Measurements from ENCODE around the gene MAEA. TPM values are rescaled to one million over a fixed set of nuclear protein-coding genes. Genes with fewer than 3 reads are reported as not detected.
A peak's percentile ranks its signal among the peaks of the same experiment; 100 is the strongest.

MAEA gene
- total RNA-seq, 1 donor from 2014 or later = 56.3 TPM

DNA sequence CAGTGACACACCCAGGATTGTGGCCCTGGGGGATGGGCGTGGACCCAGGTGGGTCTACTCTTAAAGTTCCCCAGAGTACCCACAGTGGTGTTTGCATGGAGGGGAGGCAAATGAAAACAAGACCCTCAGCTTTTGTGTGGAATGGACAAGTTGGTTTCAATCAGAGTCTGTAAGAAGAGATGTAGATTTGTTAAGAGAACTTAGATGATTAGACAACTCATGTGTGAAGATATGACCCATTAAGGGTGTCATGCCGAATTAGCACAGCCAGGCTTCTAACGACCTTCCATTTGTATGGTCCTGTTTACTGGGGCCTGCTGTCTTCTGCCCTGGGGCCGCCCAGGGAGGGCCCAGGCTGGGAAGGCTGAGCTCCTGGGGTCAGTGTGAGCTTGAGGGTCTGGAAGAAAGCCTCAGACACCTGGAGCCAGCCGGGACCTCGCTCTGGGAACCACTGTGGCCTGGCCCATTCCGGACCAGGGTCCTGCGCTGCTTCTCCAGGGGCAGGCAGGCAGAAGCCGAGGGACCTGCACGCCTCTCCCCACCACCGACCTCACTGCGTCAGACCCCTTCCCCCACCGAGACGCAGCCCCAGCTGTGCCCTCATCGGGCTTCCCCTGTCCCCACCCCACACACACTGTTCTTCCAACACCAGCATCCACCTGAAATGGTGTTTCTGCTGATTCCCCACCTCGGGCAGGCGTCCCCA, 77.7 kb downstream of the MAEA start:
- peak; percentile 87 for DNase-seq (ENCODE audit: low spot score)
- Mint-ChIP-seq H3K4me1 (ENCODE audit: low read depth) (no peaks in the 10 kb centered on the region), H3K4me3 (ENCODE audit: unreplicated experiment) (no peak overlapping the region), H3K27me3 (ENCODE audit: low read depth) (no peaks in the 10 kb centered on the region), H3K36me3 (ENCODE audit: low read depth) (peaks cover 12% of the 10 kb centered on the region), H3K27ac (ENCODE audit: unreplicated experiment) (no peak overlapping the region), H3K9me3 (ENCODE audit: low read depth) (no peaks in the 10 kb centered on the region)
- TF ChIP-seq, protein P1, sequence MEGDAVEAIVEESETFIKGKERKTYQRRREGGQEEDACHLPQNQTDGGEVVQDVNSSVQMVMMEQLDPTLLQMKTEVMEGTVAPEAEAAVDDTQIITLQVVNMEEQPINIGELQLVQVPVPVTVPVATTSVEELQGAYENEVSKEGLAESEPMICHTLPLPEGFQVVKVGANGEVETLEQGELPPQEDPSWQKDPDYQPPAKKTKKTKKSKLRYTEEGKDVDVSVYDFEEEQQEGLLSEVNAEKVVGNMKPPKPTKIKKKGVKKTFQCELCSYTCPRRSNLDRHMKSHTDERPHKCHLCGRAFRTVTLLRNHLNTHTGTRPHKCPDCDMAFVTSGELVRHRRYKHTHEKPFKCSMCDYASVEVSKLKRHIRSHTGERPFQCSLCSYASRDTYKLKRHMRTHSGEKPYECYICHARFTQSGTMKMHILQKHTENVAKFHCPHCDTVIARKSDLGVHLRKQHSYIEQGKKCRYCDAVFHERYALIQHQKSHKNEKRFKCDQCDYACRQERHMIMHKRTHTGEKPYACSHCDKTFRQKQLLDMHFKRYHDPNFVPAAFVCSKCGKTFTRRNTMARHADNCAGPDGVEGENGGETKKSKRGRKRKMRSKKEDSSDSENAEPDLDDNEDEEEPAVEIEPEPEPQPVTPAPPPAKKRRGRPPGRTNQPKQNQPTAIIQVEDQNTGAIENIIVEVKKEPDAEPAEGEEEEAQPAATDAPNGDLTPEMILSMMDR (IDR thresholded peaks at IDR 0.05) = no peak

DNA sequence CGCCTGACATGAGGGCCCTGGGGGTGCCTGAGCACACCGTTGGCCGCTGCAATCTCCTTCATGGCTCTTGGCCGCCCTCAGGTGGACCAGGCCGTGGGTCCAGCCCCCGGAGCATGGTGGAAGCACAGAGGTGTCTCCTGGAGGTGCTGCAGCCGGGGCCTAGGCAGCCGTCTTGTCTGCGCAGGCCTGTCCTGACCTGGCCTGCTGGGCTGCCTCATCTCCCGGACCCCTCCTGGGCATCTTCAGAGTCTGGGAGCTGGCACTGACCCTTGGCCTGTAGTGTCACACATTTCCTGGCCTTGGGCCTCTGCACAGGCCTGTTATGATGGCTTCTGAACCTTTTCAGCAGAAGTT, 78.2 kb downstream of the MAEA start:
- TF ChIP-seq, protein P1 (IDR thresholded peaks at IDR 0.05) = no peak
- H3K27ac Mint-ChIP-seq (ENCODE audit: unreplicated experiment) = no peak overlapping the region
- no peaks in the 10 kb centered on the region for H3K4me1 Mint-ChIP-seq (ENCODE audit: low read depth)
- no peaks in the 10 kb centered on the region for H3K9me3 Mint-ChIP-seq (ENCODE audit: low read depth)
- H3K4me3 Mint-ChIP-seq (ENCODE audit: unreplicated experiment) = no peak overlapping the region
- DNase-seq (ENCODE audit: low spot score) = no peak
- H3K36me3 Mint-ChIP-seq (ENCODE audit: low read depth) = peaks cover 15% of the 10 kb centered on the region
- H3K27me3 Mint-ChIP-seq (ENCODE audit: low read depth) = no peaks in the 10 kb centered on the region

DNA sequence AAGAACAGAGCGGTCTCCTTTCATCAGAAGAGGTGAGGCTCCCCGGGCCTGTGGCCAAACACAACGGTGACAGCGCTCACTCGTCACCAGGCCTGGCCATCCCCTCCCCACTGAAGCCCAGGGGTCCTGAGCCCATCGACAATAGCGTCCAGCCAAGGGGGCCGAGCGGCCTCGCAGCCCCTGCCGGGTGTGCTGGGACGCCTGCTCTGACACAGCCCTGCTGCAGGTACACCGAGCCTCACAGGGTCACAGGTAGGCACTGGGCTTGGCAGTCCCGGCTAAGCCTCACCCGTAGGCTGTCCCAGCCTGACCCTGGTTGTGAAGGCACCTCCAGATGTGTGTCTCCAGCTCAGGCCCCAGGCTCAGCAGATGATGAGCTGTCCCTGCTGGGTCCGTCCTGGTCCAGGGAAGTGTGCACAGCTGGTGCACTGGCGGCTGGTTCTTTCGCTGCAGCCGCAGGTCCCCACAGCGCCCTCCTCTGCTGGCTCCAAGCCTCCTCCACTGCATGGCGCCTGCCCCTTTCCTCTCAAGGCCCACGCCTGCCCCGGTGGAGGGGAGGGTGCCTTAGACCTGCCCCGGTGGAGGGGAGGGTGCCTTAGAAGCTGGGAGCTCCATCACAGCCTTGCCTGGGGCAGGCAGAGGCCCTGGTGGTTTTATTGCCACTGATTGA, 78.9 kb downstream of the MAEA start:
- Mint-ChIP-seq H3K36me3 (ENCODE audit: low read depth) (peaks cover 20% of the 10 kb centered on the region), H3K27ac (ENCODE audit: unreplicated experiment) (no peak overlapping the region), H3K4me3 (ENCODE audit: unreplicated experiment) (no peak overlapping the region), H3K4me1 (ENCODE audit: low read depth) (no peaks in the 10 kb centered on the region), H3K27me3 (ENCODE audit: low read depth) (no peaks in the 10 kb centered on the region), H3K9me3 (ENCODE audit: low read depth) (no peaks in the 10 kb centered on the region)
- peak; percentile 84 for DNase-seq (ENCODE audit: low spot score)
- TF ChIP-seq, protein P1 (IDR thresholded peaks at IDR 0.05) = no peak

DNA sequence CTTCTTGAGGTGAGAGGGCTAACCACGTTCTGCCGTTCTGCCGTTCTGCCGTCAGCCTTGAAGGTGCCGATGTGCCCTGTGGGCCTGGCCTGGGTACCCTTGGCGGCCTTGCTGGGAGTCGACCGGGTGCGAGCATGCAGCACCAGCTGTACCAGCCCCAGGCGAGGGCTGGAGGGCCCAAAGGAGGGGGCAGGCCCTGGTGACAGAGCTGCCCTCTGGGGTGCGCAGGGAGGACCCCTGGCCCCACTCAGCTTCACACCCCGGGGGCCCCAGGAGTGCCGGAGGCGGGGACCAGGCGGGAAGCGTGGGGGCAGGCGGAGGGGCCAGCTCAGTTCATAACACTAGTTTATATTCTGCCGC, 79.4 kb downstream of the MAEA start:
- Mint-ChIP-seq H3K27me3 (ENCODE audit: low read depth) (no peaks in the 10 kb centered on the region), H3K4me3 (ENCODE audit: unreplicated experiment) (no peak overlapping the region), H3K27ac (ENCODE audit: unreplicated experiment) (no peak overlapping the region), H3K9me3 (ENCODE audit: low read depth) (no peaks in the 10 kb centered on the region), H3K36me3 (ENCODE audit: low read depth) (peaks cover 21% of the 10 kb centered on the region), H3K4me1 (ENCODE audit: low read depth) (no peaks in the 10 kb centered on the region)
- DNase-seq (ENCODE audit: low spot score) = peak; percentile 81
- TF ChIP-seq, protein P1 (IDR thresholded peaks at IDR 0.05) = no peak

DNA sequence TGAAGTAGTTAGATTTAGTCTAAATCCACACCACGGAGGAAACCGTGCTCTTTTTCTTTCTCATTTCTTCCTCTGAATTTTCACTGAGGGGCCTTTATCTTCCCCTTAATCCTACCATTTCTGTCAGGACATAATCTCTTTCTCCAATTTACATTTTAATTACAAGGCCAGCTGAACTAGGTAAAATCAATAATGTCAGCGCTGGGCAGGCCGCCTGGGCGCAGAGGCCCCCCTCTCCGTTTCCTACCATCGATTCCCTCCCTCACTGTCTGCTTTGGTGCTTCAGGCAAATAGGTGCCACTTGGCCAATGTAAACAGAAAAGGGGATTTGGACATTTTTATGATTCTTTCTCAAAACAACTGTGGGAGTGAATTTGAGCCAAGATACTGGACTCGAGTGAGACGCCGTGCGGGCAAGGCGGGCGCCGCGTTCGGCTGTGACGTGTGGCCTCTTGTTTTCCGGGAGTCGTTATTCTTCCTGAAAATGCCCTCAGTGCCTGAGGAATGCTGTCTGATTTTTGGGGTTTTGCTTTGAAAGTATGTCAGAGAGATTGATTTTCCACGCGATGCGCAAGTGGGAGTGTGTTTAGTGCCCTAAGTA, 79.9 kb downstream of the MAEA start:
- no peaks in the 10 kb centered on the region for H3K9me3 Mint-ChIP-seq (ENCODE audit: low read depth)
- H3K27ac Mint-ChIP-seq (ENCODE audit: unreplicated experiment) = no peak overlapping the region
- H3K36me3 Mint-ChIP-seq (ENCODE audit: low read depth) = peaks cover 21% of the 10 kb centered on the region
- H3K4me1 Mint-ChIP-seq (ENCODE audit: low read depth) = no peaks in the 10 kb centered on the region
- DNase-seq (ENCODE audit: low spot score) = peak; percentile 17
- no peak overlapping the region for H3K4me3 Mint-ChIP-seq (ENCODE audit: unreplicated experiment)
- TF ChIP-seq, protein P1 (IDR thresholded peaks at IDR 0.05) = no peak
- H3K27me3 Mint-ChIP-seq (ENCODE audit: low read depth) = no peaks in the 10 kb centered on the region

Measured in chondrocyte (in vitro differentiated cells).